GM19099 (cell line): ENCODE measurements around the gene USP10.

ENCODE experiments used
- POLR2A ChIP-seq: IDR thresholded peaks from 3 replicates; pipeline ENCODE4 v1.6.1; 2011; ENCODE audit warnings: low read depth; ENCODE audit not compliant: insufficient read length; ENCODE audit errors: extremely low read depth

The USP10 gene

GRCh38 chr16:84746875-84747274 is 47.1 kb downstream of the USP10 start:
- no peak for TF ChIP-seq POLR2A

GRCh38 chr16:84749072-84749471 is 49.3 kb downstream of the USP10 start:
- TF ChIP-seq POLR2A: no peak

- TF ChIP-seq POLR2A: no peak
These were observed 50.0 kb downstream of the USP10 start for GRCh38 chr16:84749815-84750214.

GRCh38 chr16:84750575-84750974 is 50.8 kb downstream of the USP10 start:
- no peak for TF ChIP-seq POLR2A

- no peak for TF ChIP-seq POLR2A
These were observed 51.4 kb downstream of the USP10 start for GRCh38 chr16:84751241-84751640.

GRCh38 chr16:84751947-84752346 is 52.1 kb downstream of the USP10 start:
- TF ChIP-seq POLR2A: no peak

- TF ChIP-seq POLR2A: no peak
These were observed 52.8 kb downstream of the USP10 start for GRCh38 chr16:84752600-84752999.

GRCh38 chr16:84753412-84754326 is 53.9 kb downstream of the USP10 start:
- no peak for TF ChIP-seq POLR2A

GRCh38 chr16:84754353-84754856 is 54.6 kb downstream of the USP10 start:
- no peak for TF ChIP-seq POLR2A

- TF ChIP-seq POLR2A: no peak
These were observed 55.3 kb downstream of the USP10 start for GRCh38 chr16:84754956-84755672.

- TF ChIP-seq POLR2A: no peak
These were observed 57.0 kb downstream of the USP10 start for GRCh38 chr16:84756830-84757229.

GRCh38 chr16:84758627-84759026 is 58.8 kb downstream of the USP10 start:
- TF ChIP-seq POLR2A: no peak

- no peak for TF ChIP-seq POLR2A
These were observed 59.3 kb downstream of the USP10 start for GRCh38 chr16:84759061-84759460.

GRCh38 chr16:84759906-84760305 is 60.1 kb downstream of the USP10 start:
- TF ChIP-seq POLR2A: no peak

- no peak for TF ChIP-seq POLR2A
These were observed 61.9 kb downstream of the USP10 start for GRCh38 chr16:84761448-84762368.
